ENCODE measurements around the gene ANAPC2.

ANAPC2 gene

GRCh38 chr9:137192448-137192780, 4.1 kb upstream of the ANAPC2 start:
- no peak overlapping the region for H3K27ac ChIP-seq (ENCODE audit: low read depth, low read length)
- no peak overlapping the region for H3K4me3 ChIP-seq (ENCODE audit: low read depth in 1 of 5, low read length in 5 of 5)
- H3K9ac ChIP-seq (ENCODE audit: low read length in 5 of 5): no peak overlapping the region
- H3K27me3 ChIP-seq (ENCODE audit: control insufficient read depth in 5 of 5, insufficient read depth in 4 of 5, low read length in 5 of 5): no peaks in the 10 kb centered on the region
- no peaks in the 10 kb centered on the region for H3K9me3 ChIP-seq (ENCODE audit: control insufficient read depth in 5 of 5, low read length in 5 of 5)
- peaks cover 4 to 33% (median 22%) of the 10 kb centered on the region in 5 donors for H3K4me1 ChIP-seq (ENCODE audit: control insufficient read depth in 5 of 5, insufficient read depth in 5 of 5, low read length in 5 of 5)
- peaks cover 0 to 25% (median 25%) of the 10 kb centered on the region in 5 donors for H3K36me3 ChIP-seq (ENCODE audit: control insufficient read depth in 5 of 5, insufficient read depth in 5 of 5, low read length in 5 of 5)

DNA sequence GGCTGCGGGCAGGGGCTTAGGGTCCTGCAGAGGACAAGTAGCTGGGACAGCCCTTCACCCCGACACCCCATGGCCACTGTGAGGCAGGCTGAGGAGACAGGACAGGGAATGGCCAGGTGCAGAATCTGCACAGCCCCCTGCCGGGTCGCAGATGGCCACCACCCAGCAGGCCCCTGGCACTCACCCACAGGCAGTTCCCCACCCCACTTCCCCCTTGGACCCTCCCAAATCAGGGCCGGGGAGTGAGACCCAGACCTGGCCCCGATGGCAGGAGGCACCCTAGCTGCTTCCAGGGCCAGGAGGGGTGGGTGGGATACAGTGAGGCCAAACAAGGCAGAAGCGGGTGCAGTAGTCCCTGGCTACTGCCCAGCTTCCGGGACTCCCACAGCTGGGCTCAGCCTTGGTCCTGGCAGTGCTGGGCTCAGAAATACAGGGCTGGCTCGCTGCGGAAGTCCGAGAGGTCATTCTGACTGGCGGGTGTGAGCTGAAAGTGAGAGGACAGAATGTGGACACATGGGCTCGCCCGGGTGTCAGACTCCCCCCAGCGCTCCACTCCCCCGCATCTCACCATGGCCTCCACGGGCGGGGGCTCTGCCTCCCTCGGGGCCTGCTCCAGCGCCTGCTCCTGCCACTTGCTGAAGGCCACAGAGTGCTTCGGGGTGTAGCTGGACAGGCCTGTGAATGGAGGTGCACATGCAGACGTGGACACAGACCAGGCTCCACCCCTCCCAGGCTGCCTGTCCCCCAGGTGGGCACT, 3.5 kb upstream of the ANAPC2 start:
- no peak overlapping the region for H3K27ac ChIP-seq (ENCODE audit: low read depth, low read length)
- H3K27me3 ChIP-seq (ENCODE audit: control insufficient read depth in 5 of 5, insufficient read depth in 4 of 5, low read length in 5 of 5): no peaks in the 10 kb centered on the region
- H3K9me3 ChIP-seq (ENCODE audit: control insufficient read depth in 5 of 5, low read length in 5 of 5): no peaks in the 10 kb centered on the region
- peaks cover 0 to 27% (median 25%) of the 10 kb centered on the region in 5 donors for H3K36me3 ChIP-seq (ENCODE audit: control insufficient read depth in 5 of 5, insufficient read depth in 5 of 5, low read length in 5 of 5)
- peaks cover 9 to 37% (median 27%) of the 10 kb centered on the region in 5 donors for H3K4me1 ChIP-seq (ENCODE audit: control insufficient read depth in 5 of 5, insufficient read depth in 5 of 5, low read length in 5 of 5)
- no peak overlapping the region for H3K9ac ChIP-seq (ENCODE audit: low read length in 5 of 5)
- no peak overlapping the region for H3K4me3 ChIP-seq (ENCODE audit: low read depth in 1 of 5, low read length in 5 of 5)

DNA sequence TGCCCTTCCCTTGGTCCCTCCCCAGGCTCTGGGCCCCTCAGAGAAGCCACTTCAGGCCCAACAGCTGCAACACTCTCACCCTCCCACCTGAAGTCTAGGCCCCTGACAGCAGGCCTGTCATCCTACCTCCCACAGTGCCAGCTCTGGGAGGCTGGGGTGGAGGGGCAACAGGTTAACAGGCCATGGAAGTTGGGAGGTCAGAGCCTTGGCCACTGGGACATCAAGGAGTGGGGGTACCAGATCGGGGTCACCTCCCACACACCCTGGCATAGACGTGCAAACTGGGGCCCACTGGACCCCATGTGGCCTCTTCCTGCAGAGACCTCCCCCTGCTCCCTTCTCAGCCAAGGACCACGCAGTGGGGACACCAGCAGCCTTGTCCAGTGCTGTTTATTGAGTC, 2.9 kb upstream of the ANAPC2 start:
- peaks cover 9 to 43% (median 34%) of the 10 kb centered on the region in 5 donors for H3K4me1 ChIP-seq (ENCODE audit: control insufficient read depth in 5 of 5, insufficient read depth in 5 of 5, low read length in 5 of 5)
- peaks cover 0 to 30% (median 27%) of the 10 kb centered on the region in 5 donors for H3K36me3 ChIP-seq (ENCODE audit: control insufficient read depth in 5 of 5, insufficient read depth in 5 of 5, low read length in 5 of 5)
- no peaks in the 10 kb centered on the region for H3K9me3 ChIP-seq (ENCODE audit: control insufficient read depth in 5 of 5, low read length in 5 of 5)
- H3K4me3 ChIP-seq (ENCODE audit: low read depth in 1 of 5, low read length in 5 of 5): no peak overlapping the region
- no peaks in the 10 kb centered on the region for H3K27me3 ChIP-seq (ENCODE audit: control insufficient read depth in 5 of 5, insufficient read depth in 4 of 5, low read length in 5 of 5)
- H3K9ac ChIP-seq (ENCODE audit: low read length in 5 of 5): no peak overlapping the region
- H3K27ac ChIP-seq (ENCODE audit: low read depth, low read length): no peak overlapping the region

DNA sequence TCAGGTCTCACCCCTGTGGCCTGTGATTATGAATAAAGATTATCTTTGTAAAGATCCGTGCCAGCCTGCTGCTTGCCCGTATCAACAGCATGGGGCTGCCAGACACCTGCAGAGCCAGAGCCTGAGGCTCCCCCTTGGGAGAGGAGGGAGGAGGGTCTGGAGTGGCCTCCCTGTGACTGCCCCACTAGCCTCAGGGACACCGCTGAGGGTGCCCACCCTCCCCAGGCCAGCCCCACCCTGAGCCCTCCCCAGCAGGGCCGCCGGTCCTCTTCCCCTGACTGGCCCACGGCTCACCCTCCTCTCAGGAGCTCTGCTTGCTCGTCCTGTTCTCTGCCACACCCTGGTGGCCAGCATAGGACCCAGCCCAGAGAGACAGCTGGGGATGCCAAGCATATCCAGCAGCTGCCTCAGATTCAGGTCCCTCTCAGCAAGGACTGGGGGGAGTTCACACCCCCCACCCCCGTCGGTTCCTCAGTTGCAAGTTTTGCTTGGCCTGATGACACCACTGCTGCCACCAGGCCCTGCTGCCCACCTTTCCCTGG, 2.0 kb upstream of the ANAPC2 start:
- Histone ChIP-seq H3K9me3 (ENCODE audit: control insufficient read depth in 5 of 5, low read length in 5 of 5) (no peaks in the 10 kb centered on the region), H3K4me3 (ENCODE audit: low read depth in 1 of 5, low read length in 5 of 5) (no peak overlapping the region), H3K4me1 (ENCODE audit: control insufficient read depth in 5 of 5, insufficient read depth in 5 of 5, low read length in 5 of 5) (peaks cover 9 to 48% (median 40%) of the 10 kb centered on the region in 5 donors), H3K27me3 (ENCODE audit: control insufficient read depth in 5 of 5, insufficient read depth in 4 of 5, low read length in 5 of 5) (no peaks in the 10 kb centered on the region), H3K27ac (ENCODE audit: low read depth, low read length) (no peak overlapping the region), H3K9ac (ENCODE audit: low read length in 5 of 5) (peak overlapping the region in 1 of 5 donors; percentile 95), H3K36me3 (ENCODE audit: control insufficient read depth in 5 of 5, insufficient read depth in 5 of 5, low read length in 5 of 5) (peaks cover 0 to 38% (median 35%) of the 10 kb centered on the region in 5 donors)

DNA sequence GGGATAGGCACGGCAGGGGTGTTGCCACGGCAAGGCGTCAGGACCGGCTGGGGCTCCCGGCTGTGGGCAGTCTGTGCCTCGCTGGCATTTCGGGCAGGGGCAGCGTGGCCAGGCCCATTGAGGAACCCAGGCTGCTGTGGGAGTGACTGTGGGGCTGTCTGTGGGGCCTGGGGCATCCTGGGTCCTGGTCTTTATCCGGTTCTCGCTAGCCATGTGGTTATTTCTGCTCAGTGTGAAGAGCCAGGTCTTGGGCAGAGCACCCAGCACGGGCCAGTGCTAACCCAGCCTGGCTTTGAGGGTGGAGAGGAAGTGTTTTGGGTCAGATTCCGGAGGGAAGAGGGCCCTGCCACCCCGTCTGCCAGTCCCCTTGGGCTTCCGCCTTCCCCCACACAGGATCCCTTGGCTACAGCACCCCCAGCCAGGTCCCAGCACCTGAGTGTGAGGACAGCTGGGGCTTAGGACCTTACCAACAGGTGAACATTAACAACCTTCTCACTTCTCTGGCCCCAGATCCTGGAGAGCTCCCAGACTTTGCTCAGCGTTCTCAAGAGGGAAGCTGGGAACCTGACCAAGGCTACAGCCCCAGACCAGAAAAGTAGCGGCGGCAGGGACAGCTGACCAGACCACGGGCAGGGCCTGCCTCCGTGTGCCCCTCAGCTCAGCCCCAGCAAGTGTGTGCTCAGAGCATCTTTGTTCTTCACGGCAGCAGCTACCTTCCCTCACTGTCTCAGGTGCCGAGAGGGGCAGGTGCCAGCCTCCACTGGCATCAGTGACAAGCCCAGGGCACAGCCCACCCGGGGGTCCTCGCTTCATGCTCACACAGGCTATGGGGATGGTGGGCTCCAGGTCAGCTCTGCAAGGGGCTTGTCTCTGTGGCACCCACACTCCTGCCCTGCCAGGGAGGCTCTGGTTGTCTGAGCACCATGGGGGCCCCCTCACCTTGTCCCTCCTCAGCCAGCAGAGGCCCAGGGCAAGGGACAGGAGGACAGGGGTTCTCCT, 1.2 kb upstream of the ANAPC2 start:
- H3K4me1 ChIP-seq (ENCODE audit: control insufficient read depth in 5 of 5, insufficient read depth in 5 of 5, low read length in 5 of 5): peaks cover 9 to 54% (median 40%) of the 10 kb centered on the region in 5 donors
- H3K9ac ChIP-seq (ENCODE audit: low read length in 5 of 5): peak overlapping the region; percentile 68 to 95 (median 91)
- no peaks in the 10 kb centered on the region for H3K27me3 ChIP-seq (ENCODE audit: control insufficient read depth in 5 of 5, insufficient read depth in 4 of 5, low read length in 5 of 5)
- H3K27ac ChIP-seq (ENCODE audit: low read depth, low read length): peak overlapping the region; percentile 91
- H3K9me3 ChIP-seq (ENCODE audit: control insufficient read depth in 5 of 5, low read length in 5 of 5): no peaks in the 10 kb centered on the region
- peaks cover 0 to 46% (median 42%) of the 10 kb centered on the region in 5 donors for H3K36me3 ChIP-seq (ENCODE audit: control insufficient read depth in 5 of 5, insufficient read depth in 5 of 5, low read length in 5 of 5)
- peak overlapping the region; percentile 64 to 99 (median 95) for H3K4me3 ChIP-seq (ENCODE audit: low read depth in 1 of 5, low read length in 5 of 5)

DNA sequence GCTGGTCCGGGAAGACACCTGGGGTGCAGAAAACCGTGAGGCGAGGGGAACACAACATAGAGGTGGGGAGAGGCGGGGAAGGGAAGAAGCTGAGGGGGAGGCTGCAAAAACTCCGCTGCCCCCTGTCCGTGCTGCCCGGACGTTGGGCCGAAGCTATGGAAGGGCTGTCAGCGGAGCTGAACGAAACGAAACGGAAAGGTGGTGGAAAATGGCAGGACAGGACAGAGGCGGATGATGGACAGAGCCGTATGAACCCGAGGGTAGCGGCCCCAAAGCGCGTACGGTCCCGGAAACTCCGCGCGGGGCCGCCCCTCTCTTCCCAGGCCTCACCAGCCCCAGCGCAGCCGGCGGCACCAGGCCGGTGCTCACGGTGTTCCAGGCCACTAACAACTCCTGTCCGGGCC, 272 bp downstream of the ANAPC2 start:
- Histone ChIP-seq H3K36me3 (ENCODE audit: control insufficient read depth in 5 of 5, insufficient read depth in 5 of 5, low read length in 5 of 5) (peaks cover 0 to 61% (median 57%) of the 10 kb centered on the region in 5 donors), H3K4me1 (ENCODE audit: control insufficient read depth in 5 of 5, insufficient read depth in 5 of 5, low read length in 5 of 5) (peaks cover 9 to 54% (median 40%) of the 10 kb centered on the region in 5 donors), H3K9me3 (ENCODE audit: control insufficient read depth in 5 of 5, low read length in 5 of 5) (no peaks in the 10 kb centered on the region), H3K9ac (ENCODE audit: low read length in 5 of 5) (peak overlapping the region; percentile 68 to 95 (median 91)), H3K4me3 (ENCODE audit: low read depth in 1 of 5, low read length in 5 of 5) (peak overlapping the region; percentile 90 to 99 (median 95)), H3K27me3 (ENCODE audit: control insufficient read depth in 5 of 5, insufficient read depth in 4 of 5, low read length in 5 of 5) (no peaks in the 10 kb centered on the region), H3K27ac (ENCODE audit: low read depth, low read length) (peak overlapping the region; percentile 91)

- H3K27ac ChIP-seq (ENCODE audit: low read depth, low read length): no peak overlapping the region
- peaks cover 0 to 68% (median 63%) of the 10 kb centered on the region in 5 donors for H3K36me3 ChIP-seq (ENCODE audit: control insufficient read depth in 5 of 5, insufficient read depth in 5 of 5, low read length in 5 of 5)
- no peaks in the 10 kb centered on the region for H3K9me3 ChIP-seq (ENCODE audit: control insufficient read depth in 5 of 5, low read length in 5 of 5)
- H3K9ac ChIP-seq (ENCODE audit: low read length in 5 of 5): peak overlapping the region; percentile 68 to 95 (median 91)
- H3K27me3 ChIP-seq (ENCODE audit: control insufficient read depth in 5 of 5, insufficient read depth in 4 of 5, low read length in 5 of 5): no peaks in the 10 kb centered on the region
- H3K4me3 ChIP-seq (ENCODE audit: low read depth in 1 of 5, low read length in 5 of 5): peak overlapping the region; percentile 90 to 99 (median 95)
- H3K4me1 ChIP-seq (ENCODE audit: control insufficient read depth in 5 of 5, insufficient read depth in 5 of 5, low read length in 5 of 5): peaks cover 9 to 54% (median 40%) of the 10 kb centered on the region in 5 donors
These were observed 974 bp downstream of the ANAPC2 start for GRCh38 chr9:137187386-137187785.

DNA sequence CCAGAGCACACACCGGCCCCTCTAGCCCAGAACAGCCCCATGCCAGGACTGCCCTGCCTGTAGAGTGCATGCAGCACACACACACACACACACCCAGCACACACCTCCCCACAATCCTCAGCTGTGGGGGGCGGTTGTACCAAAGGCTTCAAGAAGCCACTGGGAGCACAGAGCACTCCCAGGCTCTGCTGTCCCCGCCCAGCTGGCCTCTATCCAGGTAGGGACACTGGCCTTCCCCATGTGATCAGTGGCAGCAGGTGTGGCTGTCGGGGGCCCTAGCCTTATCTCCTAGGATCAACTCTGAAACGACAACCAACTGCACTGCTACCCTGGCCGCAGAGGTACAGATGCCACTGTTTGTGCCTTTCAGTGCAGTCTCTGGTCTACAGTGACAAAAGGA, 2.0 kb downstream of the ANAPC2 start:
- peaks cover 9 to 54% (median 40%) of the 10 kb centered on the region in 5 donors for H3K4me1 ChIP-seq (ENCODE audit: control insufficient read depth in 5 of 5, insufficient read depth in 5 of 5, low read length in 5 of 5)
- H3K9ac ChIP-seq (ENCODE audit: low read length in 5 of 5): no peak overlapping the region
- H3K9me3 ChIP-seq (ENCODE audit: control insufficient read depth in 5 of 5, low read length in 5 of 5): no peaks in the 10 kb centered on the region
- no peak overlapping the region for H3K27ac ChIP-seq (ENCODE audit: low read depth, low read length)
- H3K27me3 ChIP-seq (ENCODE audit: control insufficient read depth in 5 of 5, insufficient read depth in 4 of 5, low read length in 5 of 5): no peaks in the 10 kb centered on the region
- peaks cover 0 to 67% (median 63%) of the 10 kb centered on the region in 5 donors for H3K36me3 ChIP-seq (ENCODE audit: control insufficient read depth in 5 of 5, insufficient read depth in 5 of 5, low read length in 5 of 5)
- peak overlapping the region in 3 of 5 donors; percentile 23 to 99 (median 94) for H3K4me3 ChIP-seq (ENCODE audit: low read depth in 1 of 5, low read length in 5 of 5)

DNA sequence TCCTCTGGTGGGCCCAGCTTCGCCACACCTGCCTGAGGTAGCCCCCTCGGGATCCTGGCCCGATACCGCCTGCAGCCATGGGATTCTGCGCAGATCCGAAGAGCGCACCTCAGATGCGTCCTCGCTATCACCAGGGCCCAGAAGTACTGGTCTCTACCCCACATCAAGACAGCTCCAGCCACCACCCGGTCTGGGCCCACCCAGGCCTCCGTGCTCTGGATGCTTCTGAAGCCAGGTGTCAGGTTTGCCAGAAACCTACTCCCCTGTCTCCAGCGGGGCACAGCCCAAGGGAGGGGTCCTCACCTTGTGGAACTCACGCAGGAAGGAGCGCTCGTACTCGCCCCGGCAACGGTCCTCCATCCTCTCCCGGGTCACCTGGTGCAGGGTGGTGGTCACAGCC, 2.4 kb downstream of the ANAPC2 start:
- H3K4me3 ChIP-seq (ENCODE audit: low read depth in 1 of 5, low read length in 5 of 5): peak overlapping the region in 1 of 5 donors; percentile 94
- peaks cover 9 to 54% (median 40%) of the 10 kb centered on the region in 5 donors for H3K4me1 ChIP-seq (ENCODE audit: control insufficient read depth in 5 of 5, insufficient read depth in 5 of 5, low read length in 5 of 5)
- no peak overlapping the region for H3K9ac ChIP-seq (ENCODE audit: low read length in 5 of 5)
- peaks cover 0 to 67% (median 64%) of the 10 kb centered on the region in 5 donors for H3K36me3 ChIP-seq (ENCODE audit: control insufficient read depth in 5 of 5, insufficient read depth in 5 of 5, low read length in 5 of 5)
- H3K27me3 ChIP-seq (ENCODE audit: control insufficient read depth in 5 of 5, insufficient read depth in 4 of 5, low read length in 5 of 5): no peaks in the 10 kb centered on the region
- H3K27ac ChIP-seq (ENCODE audit: low read depth, low read length): no peak overlapping the region
- no peaks in the 10 kb centered on the region for H3K9me3 ChIP-seq (ENCODE audit: control insufficient read depth in 5 of 5, low read length in 5 of 5)
